Parathyroid adenoma (tissue), 2 donors: ENCODE measurements around the gene BDH1.

Experiments used
- H2AFZ ChIP-seq: fragments of 300-600 bp; sonication (generic); one replicate; pipeline ENCODE4 v1.7.0; 2017; ENCODE audit warnings: antibody characterized with exemption, mild to moderate bottlenecking
- H3K27ac ChIP-seq: fragments of 300-600 bp; sonication (generic); one replicate; pipeline ENCODE4 v1.7.0; 2017
- H3K27me3 ChIP-seq: fragments of 300-600 bp; sonication (generic); one replicate; pipeline ENCODE4 v1.7.0; 2017; ENCODE audit warnings: low read length; ENCODE audit not compliant: control insufficient read depth, insufficient read depth
- H3K36me3 ChIP-seq: fragments of 300-600 bp; sonication (generic); one replicate; pipeline ENCODE4 v1.7.0; 2017; ENCODE audit warnings: low read length; ENCODE audit not compliant: control insufficient read depth, insufficient read depth
- H3K4me1 ChIP-seq: fragments of 300-600 bp; sonication (generic); one replicate; pipeline ENCODE4 v1.7.0; 2017; ENCODE audit warnings: control low read depth
- H3K4me2 ChIP-seq: fragments of 300-600 bp; sonication (generic); one replicate; pipeline ENCODE4 v1.7.0; 2017; ENCODE audit warnings: low read length
- H3K4me3 ChIP-seq: fragments of 300-600 bp; sonication (generic); one replicate; pipeline ENCODE4 v1.7.0; 2017; ENCODE audit warnings: low read depth, low read length
- H3K79me2 ChIP-seq: fragments of 300-600 bp; sonication (generic); one replicate; pipeline ENCODE4 v1.7.0; 2017; ENCODE audit warnings: control low read depth
- H3K9ac ChIP-seq: fragments of 300-600 bp; sonication (generic); one replicate; pipeline ENCODE4 v1.7.0; 2017; ENCODE audit warnings: mild to moderate bottlenecking
- H3K9me3 ChIP-seq: fragments of 300-600 bp; sonication (generic); one replicate; pipeline ENCODE4 v1.7.0; 2017; ENCODE audit warnings: low read length; ENCODE audit not compliant: control insufficient read depth
- CTCF ChIP-seq: fragments of 300-600 bp; sonication (generic); IDR thresholded peaks from one replicate; pipeline ENCODE4 v1.7.0; 2017; ENCODE audit warnings: antibody characterized with exemption, mild to moderate bottlenecking
- donor health status: primary hyperparathyroidism.

The BDH1 gene

GRCh38 chr3:197593046-197593380, 37.2 kb upstream of the BDH1 start:
- Histone ChIP-seq H3K36me3 (no peaks in the 10 kb centered on the region), H3K4me1 (no peaks in the 10 kb centered on the region), H3K4me3 (no peak overlapping the region), H3K9me3 (no peaks in the 10 kb centered on the region), H3K9ac (no peak overlapping the region), H2AFZ (no peak overlapping the region), H3K4me2 (no peak overlapping the region), H3K27ac (no peak overlapping the region), H3K27me3 (no peaks in the 10 kb centered on the region), H3K79me2 (no peaks in the 10 kb centered on the region)
- no peak for TF ChIP-seq CTCF

- no peak overlapping the region for H3K4me2 ChIP-seq
- no peak overlapping the region for H2AFZ ChIP-seq
- no peak overlapping the region for H3K9ac ChIP-seq
- H3K27ac ChIP-seq = no peak overlapping the region
- no peak for TF ChIP-seq CTCF
- no peak overlapping the region for H3K4me3 ChIP-seq
- no peaks in the 10 kb centered on the region for H3K79me2 ChIP-seq
- no peaks in the 10 kb centered on the region for H3K27me3 ChIP-seq
- H3K4me1 ChIP-seq = no peaks in the 10 kb centered on the region
- H3K36me3 ChIP-seq = no peaks in the 10 kb centered on the region
- no peaks in the 10 kb centered on the region for H3K9me3 ChIP-seq
Observed at GRCh38 chr3:197592361-197593045, 36.7 kb upstream of the BDH1 start.

- no peaks in the 10 kb centered on the region for H3K9me3 ChIP-seq
- no peaks in the 10 kb centered on the region for H3K4me1 ChIP-seq
- H3K27me3 ChIP-seq = no peaks in the 10 kb centered on the region
- no peak overlapping the region for H2AFZ ChIP-seq
- no peak overlapping the region for H3K4me2 ChIP-seq
- H3K79me2 ChIP-seq = no peaks in the 10 kb centered on the region
- H3K9ac ChIP-seq = no peak overlapping the region
- no peak for TF ChIP-seq CTCF
- no peak overlapping the region for H3K4me3 ChIP-seq
- no peaks in the 10 kb centered on the region for H3K36me3 ChIP-seq
- H3K27ac ChIP-seq = no peak overlapping the region
Observed at GRCh38 chr3:197591816-197592215, 36.0 kb upstream of the BDH1 start.

GRCh38 chr3:197590313-197590962, 34.7 kb upstream of the BDH1 start:
- Histone ChIP-seq H3K9ac (no peak overlapping the region), H3K4me1 (no peaks in the 10 kb centered on the region), H3K4me3 (no peak overlapping the region)

More at GRCh38 chr3:197590313-197590962, 34.7 kb upstream of the BDH1 start:
- Histone ChIP-seq H3K9me3 (no peaks in the 10 kb centered on the region), H3K4me2 (no peak overlapping the region), H2AFZ (no peak overlapping the region), H3K79me2 (no peaks in the 10 kb centered on the region), H3K36me3 (no peaks in the 10 kb centered on the region), H3K27me3 (no peaks in the 10 kb centered on the region), H3K27ac (no peak overlapping the region)
- TF ChIP-seq CTCF = no peak
